Measurements from ENCODE around the gene UBQLN1.
A peak's percentile ranks its signal among the peaks of the same experiment; 100 is the strongest.
"Not testable (repeated sequence)": the region's sequence is repeated elsewhere in the genome, so short reads cannot be mapped to it uniquely, and the experiment has no call there.

UBQLN1 gene

GRCh38 chr9:83707768-83708514 lies at the start of gene UBQLN1:
Gene UBQLN1 (minus strand): TSS chr9:83707958. CDS start chr9:83707679, 279 bp downstream.
- DNase-seq (ENCODE audit: low spot score), result peak; percentile 89
- H3K4me3 Mint-ChIP-seq, result peak within 1 kb of the TSS; percentile 86
- H3K27me3 Mint-ChIP-seq (ENCODE audit: low read depth), result no peaks in the 10 kb centered on the region
- peaks cover 29% of the 10 kb centered on the region for H3K4me1 Mint-ChIP-seq (ENCODE audit: low read depth)
- peaks cover 19% of the 10 kb centered on the region for H3K36me3 Mint-ChIP-seq (ENCODE audit: low read depth)
- H3K27ac Mint-ChIP-seq, result peak within 1 kb of the TSS; percentile 99
- no peaks in the 10 kb centered on the region for H3K9me3 Mint-ChIP-seq

DNA sequence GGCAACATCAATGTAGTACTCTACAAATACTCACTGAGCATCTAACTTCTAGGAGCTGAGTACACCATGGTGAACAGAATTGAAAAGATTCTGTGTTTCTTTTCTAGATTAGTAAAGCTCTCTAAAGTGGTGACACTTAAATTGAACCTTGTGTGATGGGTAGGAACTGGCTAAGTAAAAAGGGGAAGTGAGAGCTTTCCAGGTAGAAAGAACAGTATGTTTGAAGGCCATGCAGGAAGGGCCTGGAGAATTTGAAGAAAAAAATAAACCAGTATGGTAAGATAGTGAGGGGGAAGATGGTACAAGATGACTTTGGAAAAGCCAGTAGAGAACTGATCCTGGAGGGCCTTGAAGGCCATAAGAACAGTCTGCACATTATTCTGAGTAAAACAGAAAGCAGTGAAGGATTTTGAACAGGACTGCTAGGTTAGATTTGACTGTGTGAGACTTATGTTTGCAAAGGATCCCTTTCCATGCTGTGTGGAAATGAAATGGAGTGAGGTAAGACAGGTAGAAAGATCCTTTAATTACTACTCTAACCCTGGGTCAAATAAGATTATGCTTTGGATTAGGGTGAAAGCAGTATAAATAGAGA lies 46.7 kb upstream of the UBQLN1 start:
- Mint-ChIP-seq H3K4me3 (no peak overlapping the region), H3K9me3 (no peaks in the 10 kb centered on the region), H3K27me3 (ENCODE audit: low read depth) (no peaks in the 10 kb centered on the region), H3K27ac (no peak overlapping the region), H3K36me3 (ENCODE audit: low read depth) (no peaks in the 10 kb centered on the region), H3K4me1 (ENCODE audit: low read depth) (peaks cover 1% of the 10 kb centered on the region)
- no peak for DNase-seq (ENCODE audit: low spot score)

DNA sequence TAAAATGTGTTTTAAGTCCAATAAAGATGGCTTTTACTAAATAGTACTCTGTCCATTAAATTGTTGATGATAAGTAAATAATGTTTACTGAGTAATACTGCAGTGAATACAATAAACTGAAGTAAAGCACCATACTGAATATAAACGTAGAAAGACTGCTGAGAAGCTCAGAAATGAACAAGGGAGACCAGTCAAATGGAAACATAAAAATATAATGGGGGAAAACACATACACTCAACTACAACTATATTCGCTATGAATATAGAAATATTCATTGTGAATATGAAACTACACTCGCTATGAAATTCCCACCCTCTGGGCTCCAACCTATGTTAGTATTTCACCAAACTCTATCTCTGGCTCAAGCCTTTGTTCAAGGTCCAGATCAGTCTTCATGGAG lies 41.9 kb upstream of the UBQLN1 start:
- Mint-ChIP-seq H3K27ac (no peak overlapping the region), H3K9me3 (no peaks in the 10 kb centered on the region), H3K36me3 (ENCODE audit: low read depth) (no peaks in the 10 kb centered on the region), H3K27me3 (ENCODE audit: low read depth) (no peaks in the 10 kb centered on the region), H3K4me3 (no peak overlapping the region), H3K4me1 (ENCODE audit: low read depth) (peaks cover 4% of the 10 kb centered on the region)
- no peak for DNase-seq (ENCODE audit: low spot score)

DNA sequence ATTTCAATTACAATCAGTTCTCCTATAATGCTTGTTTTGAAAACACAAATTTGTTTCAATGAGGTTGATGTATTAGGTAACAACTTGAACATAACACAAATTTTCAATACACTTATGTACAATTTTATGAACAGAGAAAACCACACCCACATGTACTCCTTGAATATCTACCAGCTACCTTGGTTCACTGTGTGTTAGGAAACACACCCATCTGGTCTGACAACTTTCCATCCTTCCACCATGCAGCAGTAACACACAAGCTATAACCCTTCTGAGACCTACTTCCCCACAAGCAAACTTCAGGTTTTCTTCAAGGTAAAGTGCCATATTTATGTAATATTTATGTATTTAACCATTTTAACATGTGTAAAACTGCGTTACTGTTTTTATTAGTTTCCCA lies 36.4 kb upstream of the UBQLN1 start:
- no peaks in the 10 kb centered on the region for H3K36me3 Mint-ChIP-seq (ENCODE audit: low read depth)

GRCh38 chr9:83733739-83734138 lies 26.0 kb upstream of the UBQLN1 start:
- Mint-ChIP-seq H3K36me3 (ENCODE audit: low read depth) (no peaks in the 10 kb centered on the region), H3K9me3 (no peaks in the 10 kb centered on the region), H3K27ac (no peak overlapping the region), H3K4me1 (ENCODE audit: low read depth) (no peaks in the 10 kb centered on the region), H3K4me3 (no peak overlapping the region), H3K27me3 (ENCODE audit: low read depth) (peaks cover 8% of the 10 kb centered on the region)
- DNase-seq (ENCODE audit: low spot score), result no peak

More for the DNA sequence above, 36.4 kb upstream of the UBQLN1 start:
- Mint-ChIP-seq H3K4me1 (ENCODE audit: low read depth) (peaks cover 2% of the 10 kb centered on the region), H3K4me3 (no peak overlapping the region), H3K9me3 (no peaks in the 10 kb centered on the region), H3K27ac (no peak overlapping the region), H3K27me3 (ENCODE audit: low read depth) (no peaks in the 10 kb centered on the region)
- DNase-seq (ENCODE audit: low spot score), result no peak

- H3K4me3 Mint-ChIP-seq; H3K9me3 Mint-ChIP-seq; H3K36me3 Mint-ChIP-seq (ENCODE audit: low read depth); H3K27me3 Mint-ChIP-seq (ENCODE audit: low read depth); H3K27ac Mint-ChIP-seq; DNase-seq (ENCODE audit: low spot score); H3K4me1 Mint-ChIP-seq (ENCODE audit: low read depth): not testable (repeated sequence)
These were observed 21.0 kb upstream of the UBQLN1 start for GRCh38 chr9:83728591-83729368.

DNA sequence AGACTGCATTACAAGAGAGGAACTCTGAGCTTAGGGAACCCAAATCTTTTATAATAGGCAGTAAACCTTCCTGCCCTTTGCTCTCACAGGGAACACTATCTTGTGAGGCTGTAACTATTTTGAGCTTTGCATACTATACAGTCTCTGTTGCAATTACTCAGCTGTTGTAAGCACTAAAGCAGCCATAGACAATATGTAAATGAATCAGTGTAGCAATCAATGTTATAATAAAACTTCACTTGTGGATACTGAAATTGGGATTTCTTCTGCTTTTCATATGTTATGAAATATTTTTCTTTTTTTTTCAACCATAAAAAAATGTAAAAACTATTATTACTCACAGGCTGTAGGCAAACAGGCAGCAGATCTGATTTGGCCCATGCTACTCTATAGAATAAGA lies 16.7 kb upstream of the UBQLN1 start:
- DNase-seq (ENCODE audit: low spot score), result no peak
- no peaks in the 10 kb centered on the region for H3K4me1 Mint-ChIP-seq (ENCODE audit: low read depth)
- no peaks in the 10 kb centered on the region for H3K36me3 Mint-ChIP-seq (ENCODE audit: low read depth)
- H3K4me3 Mint-ChIP-seq, result no peak overlapping the region
- H3K9me3 Mint-ChIP-seq, result no peaks in the 10 kb centered on the region
- no peak overlapping the region for H3K27ac Mint-ChIP-seq
- no peaks in the 10 kb centered on the region for H3K27me3 Mint-ChIP-seq (ENCODE audit: low read depth)

DNA sequence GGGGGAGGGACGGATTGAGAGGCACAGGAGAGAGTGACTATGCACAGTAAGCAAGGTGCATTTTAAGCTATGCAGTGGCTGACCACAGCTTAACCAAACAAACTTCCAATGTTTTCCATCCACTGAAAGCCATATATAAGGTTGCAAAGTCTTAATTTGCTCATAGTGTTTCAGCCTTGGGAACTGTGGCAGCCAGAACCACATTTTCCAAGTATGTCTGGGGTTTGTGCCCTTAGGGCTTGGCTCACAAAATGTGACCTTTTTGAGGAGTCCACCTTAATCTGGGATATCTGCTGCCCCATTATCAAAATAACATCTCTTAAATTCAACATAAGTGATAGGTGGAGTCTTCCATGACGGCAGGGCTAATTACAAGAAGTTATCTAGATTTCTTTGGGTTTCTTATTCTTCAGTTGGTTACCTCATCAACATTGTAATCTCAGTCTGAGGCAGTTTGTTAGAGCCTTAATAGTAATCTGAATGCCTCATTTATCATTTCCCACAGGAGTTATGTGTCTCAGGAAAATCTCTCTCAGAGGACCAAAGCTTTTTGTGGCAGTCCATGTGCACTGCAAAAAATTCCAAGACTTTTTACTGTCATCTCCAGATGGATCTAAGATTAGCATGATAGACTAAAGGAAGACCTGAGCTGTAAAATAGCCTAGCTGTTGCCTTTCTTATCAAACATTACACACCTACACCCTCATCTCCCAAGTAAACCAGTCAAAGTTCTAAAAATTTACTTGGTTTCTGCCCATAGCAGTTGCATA lies 15.2 kb upstream of the UBQLN1 start:
- no peak for DNase-seq (ENCODE audit: low spot score)
- Mint-ChIP-seq H3K36me3 (ENCODE audit: low read depth) (no peaks in the 10 kb centered on the region), H3K4me3 (no peak overlapping the region), H3K27ac (no peak overlapping the region), H3K4me1 (ENCODE audit: low read depth) (no peaks in the 10 kb centered on the region), H3K9me3 (no peaks in the 10 kb centered on the region), H3K27me3 (ENCODE audit: low read depth) (no peaks in the 10 kb centered on the region)

- H3K27me3 Mint-ChIP-seq (ENCODE audit: low read depth), result no peaks in the 10 kb centered on the region
- H3K4me3 Mint-ChIP-seq, result no peak overlapping the region
- H3K36me3 Mint-ChIP-seq (ENCODE audit: low read depth), result no peaks in the 10 kb centered on the region
- DNase-seq (ENCODE audit: low spot score), result no peak
- H3K9me3 Mint-ChIP-seq, result no peaks in the 10 kb centered on the region
- H3K4me1 Mint-ChIP-seq (ENCODE audit: low read depth), result no peaks in the 10 kb centered on the region
- H3K27ac Mint-ChIP-seq, result no peak overlapping the region
These were observed 13.8 kb upstream of the UBQLN1 start for GRCh38 chr9:83721509-83721908.

DNA sequence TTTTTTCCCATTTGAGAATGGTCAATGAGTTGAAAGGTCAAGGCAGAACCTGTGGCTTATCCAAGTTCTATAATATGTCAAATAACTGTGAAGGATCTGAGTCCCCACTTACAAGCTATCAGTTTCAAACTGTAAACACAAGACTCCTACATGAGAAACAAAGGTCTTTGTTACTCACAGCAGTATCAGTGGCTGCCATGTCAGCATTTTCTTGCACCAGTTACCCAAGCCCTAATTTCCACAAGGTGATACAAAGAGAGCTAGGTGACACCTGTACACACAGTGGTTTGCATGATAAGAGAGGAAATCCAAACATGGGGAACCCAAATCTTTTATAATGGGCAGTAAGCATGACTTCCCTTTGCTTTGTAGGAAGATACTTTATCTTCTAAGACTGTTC lies 8.0 kb upstream of the UBQLN1 start:
- H3K4me1 Mint-ChIP-seq (ENCODE audit: low read depth), result no peaks in the 10 kb centered on the region
- DNase-seq (ENCODE audit: low spot score), result no peak
- H3K4me3 Mint-ChIP-seq, result no peak overlapping the region
- no peaks in the 10 kb centered on the region for H3K9me3 Mint-ChIP-seq
- no peaks in the 10 kb centered on the region for H3K27me3 Mint-ChIP-seq (ENCODE audit: low read depth)
- H3K36me3 Mint-ChIP-seq (ENCODE audit: low read depth), result no peaks in the 10 kb centered on the region
- H3K27ac Mint-ChIP-seq, result no peak overlapping the region

DNA sequence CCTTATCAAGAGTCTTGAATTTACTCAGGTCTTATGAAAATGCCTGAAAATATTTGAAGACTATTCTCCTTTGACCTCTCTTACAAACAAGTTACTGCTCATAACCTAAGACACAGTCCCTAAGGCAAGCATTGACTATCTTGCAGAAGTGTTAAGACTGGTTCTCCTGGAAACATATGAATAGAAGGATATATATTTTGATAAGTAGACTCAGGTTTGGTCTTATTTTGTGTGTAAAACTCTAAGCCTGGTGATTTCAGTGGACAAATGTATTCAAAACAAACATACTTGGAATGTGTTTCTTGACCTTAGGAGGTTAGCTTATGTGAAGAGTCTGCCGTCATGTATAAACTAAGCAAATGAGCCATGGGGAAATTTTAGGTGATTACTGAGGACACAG lies 7.5 kb upstream of the UBQLN1 start:
- Mint-ChIP-seq H3K4me1 (ENCODE audit: low read depth) (no peaks in the 10 kb centered on the region), H3K27me3 (ENCODE audit: low read depth) (no peaks in the 10 kb centered on the region), H3K4me3 (no peak overlapping the region), H3K9me3 (no peaks in the 10 kb centered on the region), H3K27ac (no peak overlapping the region), H3K36me3 (ENCODE audit: low read depth) (no peaks in the 10 kb centered on the region)
- DNase-seq (ENCODE audit: low spot score), result no peak

DNA sequence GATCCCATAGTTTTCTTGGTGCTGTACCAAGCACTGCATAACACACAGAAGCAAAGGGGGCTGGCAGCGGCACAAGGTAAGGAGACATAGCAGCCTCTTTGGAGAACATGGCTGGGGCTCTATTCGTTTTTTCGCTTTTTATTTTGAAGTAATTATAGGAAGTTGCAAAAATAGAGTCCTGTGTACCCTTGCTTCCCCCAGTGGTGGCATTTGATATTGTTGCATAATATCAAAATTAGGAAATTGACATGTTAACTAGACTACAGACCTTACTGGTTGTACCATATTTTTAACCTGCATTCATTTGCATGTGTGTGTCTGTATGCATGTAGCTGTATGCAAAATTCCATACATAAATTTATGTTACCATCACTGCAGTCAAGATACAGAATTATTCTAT lies 6.6 kb upstream of the UBQLN1 start:
- Mint-ChIP-seq H3K4me1 (ENCODE audit: low read depth) (peaks cover 2% of the 10 kb centered on the region), H3K27ac (no peak overlapping the region), H3K4me3 (no peak overlapping the region), H3K36me3 (ENCODE audit: low read depth) (no peaks in the 10 kb centered on the region), H3K9me3 (no peaks in the 10 kb centered on the region), H3K27me3 (ENCODE audit: low read depth) (no peaks in the 10 kb centered on the region)
- DNase-seq (ENCODE audit: low spot score), result no peak

DNA sequence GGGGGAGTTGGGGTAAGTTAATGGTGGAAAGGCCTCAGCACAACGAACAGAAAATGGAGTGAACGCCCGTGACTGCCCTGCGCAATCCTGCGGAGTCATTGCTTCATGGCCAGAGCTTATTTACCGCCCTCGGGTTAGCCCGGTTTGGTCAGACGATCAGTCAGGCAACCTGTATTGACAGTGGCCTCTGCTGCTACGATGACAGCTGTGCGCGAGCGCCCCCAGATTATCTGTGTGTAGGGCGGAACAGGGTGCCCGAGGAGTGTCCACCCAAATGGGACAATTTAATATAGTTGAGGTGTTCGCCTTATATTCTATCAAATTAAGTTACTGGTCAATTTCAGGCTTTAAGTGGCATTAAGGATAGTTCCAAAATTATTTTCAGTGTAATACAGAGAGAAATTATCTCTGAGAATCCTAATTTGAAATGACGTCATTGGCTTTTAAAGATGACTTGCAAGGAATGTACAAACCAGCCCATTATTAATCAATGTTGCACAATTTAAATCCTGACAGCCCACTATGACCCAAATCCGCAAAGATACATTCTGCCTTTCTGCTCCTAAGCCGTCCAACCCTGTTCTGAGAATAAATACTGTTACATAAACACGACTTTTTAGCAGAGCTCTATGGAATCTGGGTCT lies 879 bp upstream of the UBQLN1 start:
- no peaks in the 10 kb centered on the region for H3K27me3 Mint-ChIP-seq (ENCODE audit: low read depth)
- H3K9me3 Mint-ChIP-seq, result no peaks in the 10 kb centered on the region
- peak; percentile 65 for DNase-seq (ENCODE audit: low spot score)
- peak overlapping the region; percentile 99 for H3K27ac Mint-ChIP-seq
- peaks cover 27% of the 10 kb centered on the region for H3K4me1 Mint-ChIP-seq (ENCODE audit: low read depth)
- peaks cover 19% of the 10 kb centered on the region for H3K36me3 Mint-ChIP-seq (ENCODE audit: low read depth)
- H3K4me3 Mint-ChIP-seq, result peak overlapping the region; percentile 86
